Caco-2 (cell line): ENCODE data around the gene PHF5A. TPM values are rescaled to one million over a fixed set of nuclear protein-coding genes. Genes with fewer than 3 reads are reported as not detected.
A peak's percentile ranks its signal among the peaks of the same experiment; 100 is the strongest.

Experiments
- BruUV-seq: library from RNA; stranded (reverse); fragments of 400-500 nt; replicated peaks from 2 replicates; lab custom pipeline; 2021; lab: Mats Ljungman, UMichigan
- CTCF ChIA-PET: fragments of 300-600 bp; sonication (Branson Sonifier 250); formaldehyde crosslinking; loops from one replicate; lab custom pipeline; 2022; ENCODE audit warnings: antibody characterized with exemption; lab: Charles Lee
- POLR2A ChIA-PET: fragments of 300-600 bp; sonication (Branson Sonifier 250); formaldehyde crosslinking; loops from one replicate; lab custom pipeline; 2022; ENCODE audit warnings: antibody characterized with exemption; lab: Charles Lee
- DNase-seq, 2 experiments: peaks; one replicate each; pipeline versions ENCODE4 v3.0.0 to v3.0.0-alpha.2; 2020 to 2022
- H3K27me3 ChIP-seq: replicated peaks from 2 replicates; pipeline ENCODE4 v1.6.0; 2011; ENCODE audit warnings: low read length; ENCODE audit not compliant: control insufficient read depth, insufficient read depth
- H3K36me3 ChIP-seq: 2 replicates; pipeline ENCODE4 v1.5.1; 2011; ENCODE audit warnings: low read length; ENCODE audit not compliant: control insufficient read depth, insufficient read depth
- H3K4me1 ChIP-seq: fragments of 250-450 bp; sonication (Bioruptor Pico); 2 replicates; pipeline ENCODE4 v1.5.1; 2020; ENCODE audit warnings: mild to moderate bottlenecking
- H3K4me3 ChIP-seq: 2 replicates; pipeline ENCODE4 v1.5.1; 2011; ENCODE audit warnings: low read depth, mild to moderate bottlenecking, control low read depth, low read length
- H3K9me3 ChIP-seq: fragments of 250-450 bp; sonication (Bioruptor Pico); 2 replicates; pipeline ENCODE4 v1.5.1; 2020; ENCODE audit warnings: mild to moderate bottlenecking, moderate library complexity
- H3K27ac Mint-ChIP-seq: one replicate; pipeline ENCODE4 v1.8.0; 2022; ENCODE audit warnings: mixed read lengths; ENCODE audit not compliant: unreplicated experiment
- H3K27me3 Mint-ChIP-seq: one replicate; pipeline ENCODE4 v1.8.0; 2022; ENCODE audit warnings: mixed read lengths; ENCODE audit not compliant: insufficient read depth, unreplicated experiment
- H3K36me3 Mint-ChIP-seq: one replicate; pipeline ENCODE4 v1.8.0; 2022; ENCODE audit warnings: mild to moderate bottlenecking, mixed read lengths; ENCODE audit not compliant: insufficient read depth, unreplicated experiment
- H3K4me1 Mint-ChIP-seq: one replicate; pipeline ENCODE4 v1.8.0; 2022; ENCODE audit warnings: low read depth, mixed read lengths; ENCODE audit not compliant: unreplicated experiment
- H3K4me3 Mint-ChIP-seq: one replicate; pipeline ENCODE4 v1.8.0; 2022; ENCODE audit warnings: mild to moderate bottlenecking, moderate library complexity, mixed read lengths; ENCODE audit not compliant: unreplicated experiment
- H3K9me3 Mint-ChIP-seq: one replicate; pipeline ENCODE4 v1.8.0; 2022; ENCODE audit warnings: mixed read lengths; ENCODE audit not compliant: unreplicated experiment
- CTCF ChIP-seq, 2 experiments: fragments of 200-600 bp in 1 of 2; IDR thresholded peaks; 1 replicate in 1 of 2; 2 replicates in 1 of 2; pipeline versions ENCODE4 v1.5.1 to v1.8.0; 2011 to 2022; ENCODE audit warnings: antibody characterized with exemption in 1 of 2, control low read depth in 1 of 2, inconsistent platforms in 1 of 2, low read depth in 1 of 2, low read length in 1 of 2, mild to moderate bottlenecking in 1 of 2, moderate library complexity in 1 of 2; ENCODE audit not compliant: insufficient read depth in 1 of 2, severe bottlenecking in 1 of 2, unreplicated experiment in 1 of 2
- intact Hi-C: fragments of 100-400 bp; cut with micrococcal nuclease; formaldehyde crosslinking; loops from one replicate; pipeline ENCODE4 v1.10.0; 2022; ENCODE audit not compliant: unreplicated experiment
- total RNA-seq: library from RNA; stranded (reverse); gene quantifications from 2 replicates; pipeline ENCODE4 v1.2.3, GENCODE V29; 2022

PHF5A gene
- total RNA-seq, 1 experiment from 2014 or later = 78.6 TPM

DNA sequence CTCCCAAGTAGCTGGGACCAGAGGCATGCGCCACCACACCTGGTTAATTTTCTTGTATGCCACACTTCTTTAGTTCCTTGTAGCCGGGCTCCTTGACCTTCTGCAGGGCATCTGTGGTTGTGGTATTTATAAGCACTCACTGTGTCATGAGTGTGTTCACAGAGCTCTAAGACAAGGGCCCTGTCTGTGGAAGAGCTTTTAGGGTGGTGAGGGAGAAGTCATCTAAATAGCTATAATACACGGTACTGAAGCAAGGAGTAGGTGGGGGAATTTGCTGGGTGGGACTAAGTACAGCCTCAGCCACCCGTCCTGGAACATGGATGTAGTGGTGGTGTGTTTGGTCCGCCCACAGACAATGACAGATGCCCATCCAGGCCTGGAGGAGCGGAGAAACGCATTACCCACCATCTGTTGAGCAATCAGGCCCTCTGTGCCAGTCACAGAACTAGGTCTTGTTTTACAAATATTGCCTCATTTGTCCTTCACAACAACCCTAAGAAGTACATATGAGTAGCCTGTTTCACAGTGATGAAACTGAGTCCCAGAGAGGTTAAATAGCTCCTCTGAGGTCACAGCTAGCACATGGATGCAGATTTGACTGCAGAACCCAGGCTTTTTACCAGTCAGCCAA lies 10.5 kb upstream of the PHF5A start:
- H3K27ac Mint-ChIP-seq = no peak overlapping the region
- no peak for TF ChIP-seq CTCF (IDR thresholded peaks at IDR 0.05; ENCODE audit: insufficient read depth in 1 of 2, low read depth in 1 of 2, low read length in 1 of 2, severe bottlenecking in 1 of 2, unreplicated experiment in 1 of 2)
- H3K4me3 Mint-ChIP-seq = no peak overlapping the region
- TSS peak; percentile 4 for BruUV-seq
- H3K9me3 Mint-ChIP-seq = no peaks in the 10 kb centered on the region
- H3K4me1 Mint-ChIP-seq = peaks cover 1% of the 10 kb centered on the region
- Histone ChIP-seq H3K36me3 (no peaks in the 10 kb centered on the region; the same call in 1 of the 2 replicates), H3K4me3 (no peak overlapping the region), H3K9me3 (no peaks in the 10 kb centered on the region), H3K4me1 (no peaks in the 10 kb centered on the region), H3K27me3 (no peaks in the 10 kb centered on the region)
- intact Hi-C loops = no loop called here
- H3K27me3 Mint-ChIP-seq = no peaks in the 10 kb centered on the region
- ChIA-PET POLR2A (no interaction called here), CTCF (interaction anchor here (0.5 to 0.7 kb wide), 2 partner anchors 22 to 556 kb away, joined by 4 to 5 read pairs; no protein-coding TSS in a partner anchor)
- H3K36me3 Mint-ChIP-seq = peaks cover 12% of the 10 kb centered on the region
- DNase-seq = no peak

DNA sequence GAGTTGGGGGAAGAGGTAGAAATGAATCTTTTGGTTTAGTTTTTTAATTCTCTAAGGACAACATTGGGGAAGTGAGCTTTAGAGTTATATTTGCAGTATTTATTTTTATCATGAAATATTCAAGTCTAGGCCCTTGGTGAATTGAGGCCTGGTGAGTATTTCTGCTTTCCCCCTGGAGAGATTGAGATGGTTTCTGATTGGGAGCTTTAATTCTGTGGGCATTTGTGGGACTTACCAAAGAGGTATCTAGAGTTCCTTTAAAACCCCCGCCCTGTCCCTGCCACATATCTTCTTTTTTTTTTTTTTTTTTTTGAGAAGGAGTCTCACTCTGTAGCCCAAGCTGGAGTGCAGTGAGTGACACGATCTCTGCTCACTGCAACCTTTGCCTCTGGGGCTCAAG lies 10.0 kb upstream of the PHF5A start:
- Mint-ChIP-seq H3K4me1 (peaks cover 6% of the 10 kb centered on the region), H3K36me3 (peaks cover 16% of the 10 kb centered on the region), H3K9me3 (no peaks in the 10 kb centered on the region), H3K27me3 (no peaks in the 10 kb centered on the region), H3K27ac (no peak overlapping the region), H3K4me3 (no peak overlapping the region)
- ChIA-PET CTCF (interaction anchor here (0.5 to 0.7 kb wide), 2 partner anchors 23 to 520 kb away, joined by 5 to 8 read pairs; partner anchors contain the start of gene WBP2NL), POLR2A (no interaction called here)
- no peak for DNase-seq
- no peak for TF ChIP-seq CTCF (IDR thresholded peaks at IDR 0.05; ENCODE audit: insufficient read depth in 1 of 2, low read depth in 1 of 2, low read length in 1 of 2, severe bottlenecking in 1 of 2, unreplicated experiment in 1 of 2)
- Histone ChIP-seq H3K4me3 (no peak overlapping the region), H3K36me3 (no peaks in the 10 kb centered on the region; the same call in 1 of the 2 replicates), H3K4me1 (no peaks in the 10 kb centered on the region), H3K9me3 (no peaks in the 10 kb centered on the region), H3K27me3 (no peaks in the 10 kb centered on the region)
- intact Hi-C loops = no loop called here
- no TSS peak for BruUV-seq

- CTCF ChIA-PET = interaction anchor here (0.7 kb wide), 1 partner anchor 37 kb away, joined by 3 read pairs; no protein-coding TSS in a partner anchor
- intact Hi-C loops = no loop called here
Measured at GRCh38 chr22:41474872-41475451, 6.5 kb upstream of the PHF5A start.

More at GRCh38 chr22:41474872-41475451, 6.5 kb upstream of the PHF5A start:
- Histone ChIP-seq H3K4me1 (0 out of 2 replicates have a peak, but pooled peaks cover 7% of the 10 kb centered on the region), H3K27me3 (no peaks in the 10 kb centered on the region), H3K36me3 (no peaks in the 10 kb centered on the region; the same call in none of the 2 replicates), H3K9me3 (no peaks in the 10 kb centered on the region), H3K4me3 (no peak overlapping the region)
- no peak for TF ChIP-seq CTCF (IDR thresholded peaks at IDR 0.05; ENCODE audit: insufficient read depth in 1 of 2, low read depth in 1 of 2, low read length in 1 of 2, severe bottlenecking in 1 of 2, unreplicated experiment in 1 of 2)
- Mint-ChIP-seq H3K9me3 (no peaks in the 10 kb centered on the region), H3K27me3 (no peaks in the 10 kb centered on the region), H3K27ac (no peak overlapping the region), H3K4me1 (peaks cover 6% of the 10 kb centered on the region), H3K4me3 (no peak overlapping the region), H3K36me3 (peaks cover 29% of the 10 kb centered on the region)
- BruUV-seq = no TSS peak
- POLR2A ChIA-PET = interaction anchor here (0.7 kb wide), 1 partner anchor 369 kb away, joined by 16 read pairs; no protein-coding TSS in a partner anchor
- no peak for DNase-seq
